Activated CD8-positive, alpha-beta memory T cell treated with anti-CD3 and anti-CD28 coated beads, Interleukin-2, amount 10 ng/mL, durations not matched to agents 7 days and 5 days (primary cell): Measurements from ENCODE around the gene DHCR7. TPM values are rescaled to one million over a fixed set of nuclear protein-coding genes. Genes with fewer than 3 reads are reported as not detected.

ENCODE experiments used
- ATAC-seq: fragments of 150-1000 bp; cut with Tn5 transposase; one replicate; pipeline ENCODE4 v1.10.0; 2021; ENCODE audit warnings: moderate library complexity
- CTCF ChIA-PET: fragments of 350-600 bp; sonication (Branson Sonifier 250); formaldehyde crosslinking; loops from one replicate; lab custom pipeline; 2021; ENCODE audit warnings: antibody characterized with exemption; lab: Charles Lee
- DNase-seq: peaks from one replicate; pipeline ENCODE4 v3.0.0-alpha.2; 2020
- H3K27ac Mint-ChIP-seq: one replicate; pipeline ENCODE4 v1.8.0; 2021; ENCODE audit warnings: mild to moderate bottlenecking, mixed read lengths
- H3K27me3 Mint-ChIP-seq: one replicate; pipeline ENCODE4 v1.8.0; 2021; ENCODE audit warnings: mixed read lengths
- H3K36me3 Mint-ChIP-seq: one replicate; pipeline ENCODE4 v1.8.0; 2021; ENCODE audit warnings: mild to moderate bottlenecking, mixed read lengths
- H3K4me1 Mint-ChIP-seq: one replicate; pipeline ENCODE4 v1.8.0; 2021; ENCODE audit warnings: mixed read lengths
- H3K4me3 Mint-ChIP-seq: one replicate; pipeline ENCODE4 v1.8.0; 2021; ENCODE audit warnings: mild to moderate bottlenecking, moderate library complexity, mixed read lengths
- H3K9me3 Mint-ChIP-seq: one replicate; pipeline ENCODE4 v1.8.0; 2022; ENCODE audit warnings: low read depth, mixed read lengths
- total RNA-seq, 2 experiments: library from RNA; stranded (reverse); gene quantifications; one replicate each; pipeline ENCODE4 v1.2.3, GENCODE V29; 2021

The DHCR7 gene
- 10 to 100 TPM; 54.7 to 90.5 TPM for total RNA-seq

- CTCF ChIA-PET = interaction anchor here (1.4 kb wide), 1 partner anchor 10 kb away, joined by 3 read pairs; no protein-coding TSS in a partner anchor
These were observed at the start of gene DHCR7 for GRCh38 chr11:71448257-71449171. TSS of gene DHCR7 (minus strand) at chr11:71448393. CDS start at chr11:71444952, 3,441 bp downstream.

GRCh38 chr11:71496421-71496820 lies 48.2 kb upstream of the DHCR7 start:
- H3K9me3 Mint-ChIP-seq = no peaks in the 10 kb centered on the region
- no peaks in the 10 kb centered on the region for H3K4me1 Mint-ChIP-seq
- peak overlapping the region; percentile 18 for H3K27ac Mint-ChIP-seq
- peaks cover 54% of the 10 kb centered on the region for H3K36me3 Mint-ChIP-seq
- no peaks in the 10 kb centered on the region for H3K27me3 Mint-ChIP-seq
- CTCF ChIA-PET = no interaction called here
- H3K4me3 Mint-ChIP-seq = no peak overlapping the region
- DNase-seq (no peak), ATAC-seq (no peak)

More at GRCh38 chr11:71448257-71449171, at the start of gene DHCR7:
- Mint-ChIP-seq H3K4me1 (peaks cover 51% of the 10 kb centered on the region), H3K9me3 (peaks cover 5% of the 10 kb centered on the region), H3K27ac (peak within 1 kb of the TSS; percentile 90), H3K36me3 (peaks cover 29% of the 10 kb centered on the region), H3K4me3 (peak within 1 kb of the TSS; percentile 97), H3K27me3 (no peaks in the 10 kb centered on the region)
- DNase-seq = peak; percentile 97
- peak; percentile 88 for ATAC-seq

- H3K9me3 Mint-ChIP-seq = no peaks in the 10 kb centered on the region
- no peak overlapping the region for H3K4me3 Mint-ChIP-seq
- peaks cover 52% of the 10 kb centered on the region for H3K36me3 Mint-ChIP-seq
- no peak overlapping the region for H3K27ac Mint-ChIP-seq
- CTCF ChIA-PET = no interaction called here
- ATAC-seq (no peak), DNase-seq (no peak)
- H3K4me1 Mint-ChIP-seq = no peaks in the 10 kb centered on the region
- H3K27me3 Mint-ChIP-seq = no peaks in the 10 kb centered on the region
These were observed 47.4 kb upstream of the DHCR7 start for GRCh38 chr11:71495286-71496230.

- Mint-ChIP-seq H3K9me3 (no peaks in the 10 kb centered on the region), H3K4me1 (peaks cover 20% of the 10 kb centered on the region), H3K36me3 (peaks cover 37% of the 10 kb centered on the region), H3K27me3 (no peaks in the 10 kb centered on the region), H3K27ac (no peak overlapping the region), H3K4me3 (no peak overlapping the region)
- CTCF ChIA-PET = no interaction called here
- no peak for ATAC-seq
- DNase-seq = no peak
These were observed 43.7 kb upstream of the DHCR7 start for GRCh38 chr11:71491940-71492339.

- H3K4me3 Mint-ChIP-seq = no peak overlapping the region
- DNase-seq (no peak), ATAC-seq (no peak)
- H3K4me1 Mint-ChIP-seq = peaks cover 20% of the 10 kb centered on the region
- peaks cover 36% of the 10 kb centered on the region for H3K36me3 Mint-ChIP-seq
- no peaks in the 10 kb centered on the region for H3K27me3 Mint-ChIP-seq
- no peaks in the 10 kb centered on the region for H3K9me3 Mint-ChIP-seq
- no peak overlapping the region for H3K27ac Mint-ChIP-seq
- CTCF ChIA-PET = no interaction called here
These were observed 43.3 kb upstream of the DHCR7 start for GRCh38 chr11:71491531-71491930.

GRCh38 chr11:71490731-71491390 lies 42.7 kb upstream of the DHCR7 start:
- H3K4me1 Mint-ChIP-seq = peaks cover 20% of the 10 kb centered on the region
- H3K36me3 Mint-ChIP-seq = peaks cover 42% of the 10 kb centered on the region
- H3K27me3 Mint-ChIP-seq = no peaks in the 10 kb centered on the region
- no peak overlapping the region for H3K4me3 Mint-ChIP-seq
- no peak for ATAC-seq
- no peak overlapping the region for H3K27ac Mint-ChIP-seq
- H3K9me3 Mint-ChIP-seq = no peaks in the 10 kb centered on the region
- CTCF ChIA-PET = no interaction called here
- no peak for DNase-seq

- H3K36me3 Mint-ChIP-seq = peaks cover 42% of the 10 kb centered on the region
- ATAC-seq = no peak
- CTCF ChIA-PET = no interaction called here
- no peaks in the 10 kb centered on the region for H3K27me3 Mint-ChIP-seq
- H3K27ac Mint-ChIP-seq = no peak overlapping the region
- no peak overlapping the region for H3K4me3 Mint-ChIP-seq
- peaks cover 20% of the 10 kb centered on the region for H3K4me1 Mint-ChIP-seq
- no peak for DNase-seq
- no peaks in the 10 kb centered on the region for H3K9me3 Mint-ChIP-seq
These were observed 42.0 kb upstream of the DHCR7 start for GRCh38 chr11:71490044-71490730.

GRCh38 chr11:71489311-71490043 lies 41.3 kb upstream of the DHCR7 start:
- no peak overlapping the region for H3K4me3 Mint-ChIP-seq
- peak; percentile 51 for DNase-seq

GRCh38 chr11:71488681-71489270 lies 40.6 kb upstream of the DHCR7 start:
- H3K36me3 Mint-ChIP-seq = peaks cover 45% of the 10 kb centered on the region
- H3K9me3 Mint-ChIP-seq = no peaks in the 10 kb centered on the region
- no peak for ATAC-seq
- CTCF ChIA-PET = no interaction called here
- peak overlapping the region; percentile 68 for H3K27ac Mint-ChIP-seq
- DNase-seq = no peak
- H3K4me3 Mint-ChIP-seq = no peak overlapping the region
- H3K27me3 Mint-ChIP-seq = no peaks in the 10 kb centered on the region
- H3K4me1 Mint-ChIP-seq = peaks cover 20% of the 10 kb centered on the region

More at GRCh38 chr11:71489311-71490043, 41.3 kb upstream of the DHCR7 start:
- CTCF ChIA-PET = no interaction called here
- H3K27ac Mint-ChIP-seq = peak overlapping the region; percentile 37
- peaks cover 40% of the 10 kb centered on the region for H3K36me3 Mint-ChIP-seq
- H3K9me3 Mint-ChIP-seq = no peaks in the 10 kb centered on the region
- peak; percentile 57 for ATAC-seq
- H3K4me1 Mint-ChIP-seq = peaks cover 20% of the 10 kb centered on the region
- no peaks in the 10 kb centered on the region for H3K27me3 Mint-ChIP-seq

GRCh38 chr11:71486320-71486719 lies 38.1 kb upstream of the DHCR7 start:
- CTCF ChIA-PET = no interaction called here
- no peak overlapping the region for H3K4me3 Mint-ChIP-seq
- H3K27ac Mint-ChIP-seq = no peak overlapping the region
- no peak for DNase-seq
- peaks cover 20% of the 10 kb centered on the region for H3K4me1 Mint-ChIP-seq
- no peak for ATAC-seq
- H3K9me3 Mint-ChIP-seq = no peaks in the 10 kb centered on the region
- H3K27me3 Mint-ChIP-seq = no peaks in the 10 kb centered on the region
- H3K36me3 Mint-ChIP-seq = peaks cover 53% of the 10 kb centered on the region

- no peak for ATAC-seq
- H3K27me3 Mint-ChIP-seq = no peaks in the 10 kb centered on the region
- no peak for DNase-seq
- H3K4me1 Mint-ChIP-seq = peaks cover 20% of the 10 kb centered on the region
- CTCF ChIA-PET = no interaction called here
- no peak overlapping the region for H3K27ac Mint-ChIP-seq
- H3K36me3 Mint-ChIP-seq = peaks cover 50% of the 10 kb centered on the region
- H3K4me3 Mint-ChIP-seq = no peak overlapping the region
- H3K9me3 Mint-ChIP-seq = no peaks in the 10 kb centered on the region
These were observed 37.3 kb upstream of the DHCR7 start for GRCh38 chr11:71485466-71485865.

- ATAC-seq = no peak
These were observed 36.8 kb upstream of the DHCR7 start for GRCh38 chr11:71485063-71485399.

More at GRCh38 chr11:71485063-71485399, 36.8 kb upstream of the DHCR7 start:
- no peaks in the 10 kb centered on the region for H3K27me3 Mint-ChIP-seq
- H3K9me3 Mint-ChIP-seq = no peaks in the 10 kb centered on the region
- peaks cover 18% of the 10 kb centered on the region for H3K4me1 Mint-ChIP-seq
- H3K27ac Mint-ChIP-seq = no peak overlapping the region
- CTCF ChIA-PET = no interaction called here
- peaks cover 49% of the 10 kb centered on the region for H3K36me3 Mint-ChIP-seq
- no peak overlapping the region for H3K4me3 Mint-ChIP-seq
- no peak for DNase-seq
